H1 (cell line): Measurements from ENCODE around the gene TAC4. TPM values are rescaled to one million over a fixed set of nuclear protein-coding genes. Genes with fewer than 3 reads are reported as not detected.

Source experiments
- CTCF ChIA-PET: fragments of 300-600 bp; sonication (Branson Sonifier 250); formaldehyde crosslinking; loops from one replicate; lab custom pipeline; 2021; ENCODE audit not compliant: partially characterized antibody; lab: Charles Lee
- POLR2A ChIA-PET: fragments of 300-600 bp; sonication (Branson Sonifier 250); formaldehyde crosslinking; loops from one replicate; lab custom pipeline; 2021; ENCODE audit warnings: inconsistent platforms; ENCODE audit not compliant: partially characterized antibody; lab: Charles Lee
- DNase-seq, 2 experiments: peaks; one replicate each; pipeline versions ENCODE4 v3.0.0 to v3.0.0-alpha.2; 2010 to 2022; ENCODE audit warnings: low spot score in 2 of 2, low read depth in 1 of 2, mixed read lengths in 1 of 2
- FAIRE-seq: peaks from 2 replicates; lab custom pipeline; 2011; peaks lifted over from hg19 to GRCh38; lab: Jason Lieb, UNC
- H2AFZ ChIP-seq: 2 replicates; pipeline ENCODE4 v1.8.1; 2012; ENCODE audit warnings: low read length, inconsistent platforms
- H2AK5ac ChIP-seq: 2 replicates; pipeline ENCODE4 v1.6.1; 2013; ENCODE audit warnings: low read depth, low read length
- H2BK120ac ChIP-seq: replicated peaks from 2 replicates; pipeline ENCODE3; 2013; ENCODE audit warnings: low read depth, low read length, inconsistent platforms
- H2BK12ac ChIP-seq: 2 replicates; pipeline ENCODE4 v1.6.1; 2013; ENCODE audit warnings: low read depth, low read length
- H2BK15ac ChIP-seq: 2 replicates; pipeline ENCODE4 v1.6.1; 2013; ENCODE audit warnings: low read length
- H2BK20ac ChIP-seq: 2 replicates; pipeline ENCODE4 v1.6.1; 2013; ENCODE audit warnings: low read length
- H2BK5ac ChIP-seq: 2 replicates; pipeline ENCODE4 v1.6.1; 2013; ENCODE audit warnings: low read depth, low read length
- H3K14ac ChIP-seq: 2 replicates; pipeline ENCODE4 v1.6.1; 2013; ENCODE audit warnings: inconsistent platforms; ENCODE audit not compliant: insufficient read length
- H3K18ac ChIP-seq: 2 replicates; pipeline ENCODE4 v1.6.1; 2013; ENCODE audit warnings: low read length; ENCODE audit errors: extremely low read depth
- H3K23ac ChIP-seq: 2 replicates; pipeline ENCODE4 v1.6.1; 2013; ENCODE audit warnings: inconsistent platforms; ENCODE audit not compliant: insufficient read length
- H3K23me2 ChIP-seq: 2 replicates; pipeline ENCODE4 v1.6.1; 2013; ENCODE audit warnings: low read depth, low read length
- H3K27ac ChIP-seq: 2 replicates; pipeline ENCODE4 v1.6.1; 2011; ENCODE audit warnings: low read depth, low read length, inconsistent platforms
- H3K27me3 ChIP-seq, 4 experiments: replicated peaks in 1 of 4; 1 replicate in 1 of 4; 2 replicates in 3 of 4; pipeline versions ENCODE4 v1.6.1 to v1.8.1; 2011 to 2013; ENCODE audit warnings: low read length in 3 of 4, mild to moderate bottlenecking in 3 of 4, inconsistent platforms in 2 of 4, mixed read lengths in 2 of 4, moderate library complexity in 1 of 4; ENCODE audit not compliant: control insufficient read depth in 3 of 4, insufficient read depth in 3 of 4; ENCODE audit errors: extremely low read depth in 1 of 4
- H3K36me3 ChIP-seq, 4 experiments: 2 replicates each; pipeline versions ENCODE4 v1.6.1 to v1.8.1; 2011 to 2013; ENCODE audit warnings: mild to moderate bottlenecking in 4 of 4, low read length in 3 of 4, moderate library complexity in 2 of 4, control low read depth in 1 of 4, inconsistent platforms in 1 of 4; ENCODE audit not compliant: insufficient read depth in 4 of 4, control insufficient read depth in 2 of 4
- H3K4ac ChIP-seq: replicated peaks from 2 replicates; pipeline ENCODE3; 2013; ENCODE audit warnings: low read length, low read depth, mixed read lengths, inconsistent platforms; ENCODE audit not compliant: insufficient read length
- H3K4me1 ChIP-seq, 4 experiments: replicated peaks in 1 of 4; 1 replicate in 1 of 4; 2 replicates in 3 of 4; pipeline versions ENCODE4 v1.6.1 to v1.8.1; 2011 to 2013; ENCODE audit warnings: low read length in 3 of 4, inconsistent platforms in 2 of 4, mixed read lengths in 1 of 4; ENCODE audit not compliant: insufficient read depth in 4 of 4, control insufficient read depth in 3 of 4
- H3K4me2 ChIP-seq, 2 experiments: 2 replicates each; pipeline versions ENCODE4 v1.6.1 to v1.8.1; 2011 to 2013; ENCODE audit warnings: low read depth in 2 of 2, low read length in 2 of 2, control low read depth in 1 of 2, inconsistent platforms in 1 of 2, mild to moderate bottlenecking in 1 of 2; ENCODE audit not compliant: insufficient read depth in 1 of 2
- H3K4me3 ChIP-seq, 4 experiments: fragments of 200-600, 300-600 bp in 1 of 4; sonication (generic), shearing (Covaris generic), sonication (Bioruptor Twin) in 1 of 4; 2 replicates each; pipeline versions ENCODE4 v1.5.1 to v1.8.1; 2011 to 2016; ENCODE audit warnings: low read length in 4 of 4, low read depth in 3 of 4, control low read depth in 2 of 4, inconsistent platforms in 2 of 4, mild to moderate bottlenecking in 2 of 4, mixed read lengths in 1 of 4, moderate library complexity in 1 of 4; ENCODE audit not compliant: insufficient read depth in 2 of 4; ENCODE audit errors: extremely low read depth in 1 of 4
- H3K56ac ChIP-seq: replicated peaks from 2 replicates; pipeline ENCODE3; 2013; ENCODE audit warnings: low read depth, mild to moderate bottlenecking, mixed read lengths, low read length, inconsistent platforms; ENCODE audit not compliant: insufficient read length
- H3K79me1 ChIP-seq: 2 replicates; pipeline ENCODE4 v1.6.1; 2013; ENCODE audit warnings: low read depth, low read length, control low read depth
- H3K79me2 ChIP-seq, 2 experiments: 2 replicates each; pipeline versions ENCODE4 v1.6.1 to v1.8.1; 2012 to 2013; ENCODE audit warnings: low read length in 2 of 2, mild to moderate bottlenecking in 2 of 2, inconsistent platforms in 1 of 2; ENCODE audit not compliant: insufficient read depth in 2 of 2, control insufficient read depth in 1 of 2
- H3K9ac ChIP-seq, 4 experiments: replicated peaks in 1 of 4; 1 replicate in 1 of 4; 2 replicates in 3 of 4; pipeline versions ENCODE4 v1.6.1 to v1.8.1; 2011 to 2013; ENCODE audit warnings: low read depth in 3 of 4, low read length in 3 of 4, control low read depth in 2 of 4, mild to moderate bottlenecking in 2 of 4, moderate library complexity in 2 of 4, inconsistent platforms in 1 of 4; ENCODE audit errors: extremely low read depth in 1 of 4
- H3K9me3 ChIP-seq, 2 experiments: 2 replicates each; pipeline versions ENCODE4 v1.6.1 to v1.8.1; 2012 to 2013; ENCODE audit warnings: mild to moderate bottlenecking in 2 of 2, moderate library complexity in 2 of 2, control low read depth in 1 of 2, inconsistent platforms in 1 of 2, low read depth in 1 of 2, low read length in 1 of 2, mixed read lengths in 1 of 2; ENCODE audit not compliant: insufficient read depth in 2 of 2
- H4K20me1 ChIP-seq, 2 experiments: replicated peaks in 1 of 2; 2 replicates each; pipeline versions ENCODE3 to v1.8.1; 2011 to 2013; ENCODE audit warnings: inconsistent platforms in 2 of 2, low read length in 2 of 2, mild to moderate bottlenecking in 1 of 2; ENCODE audit not compliant: insufficient read depth in 2 of 2, control insufficient read depth in 1 of 2
- H4K5ac ChIP-seq: 2 replicates; pipeline ENCODE4 v1.6.1; 2013; ENCODE audit warnings: low read length, low read depth, mixed read lengths, inconsistent platforms; ENCODE audit not compliant: insufficient read length
- H4K8ac ChIP-seq: 2 replicates; pipeline ENCODE4 v1.8.0; 2013; ENCODE audit warnings: mild to moderate bottlenecking, moderate library complexity, low read length, inconsistent platforms; ENCODE audit not compliant: insufficient read depth; ENCODE audit errors: extremely low read depth
- H4K91ac ChIP-seq: replicated peaks from 2 replicates; pipeline ENCODE3; 2013; ENCODE audit warnings: low read length, mixed read lengths, inconsistent platforms; ENCODE audit not compliant: insufficient read length
- CBX8 ChIP-seq: fragments of 300-800, 300-1000 bp; sonication (generic); IDR thresholded peaks from 2 replicates; pipeline ENCODE4 v1.7.1; 2016; ENCODE audit warnings: low read depth, low read length, borderline replicate concordance
- CHD1 ChIP-seq: IDR thresholded peaks from 2 replicates; pipeline ENCODE4 v1.6.1; 2012; ENCODE audit warnings: low read depth, low read length, improper control_type of control experiment
- FOSL1 ChIP-seq: IDR thresholded peaks from 2 replicates; pipeline ENCODE4 v1.6.1; 2011; ENCODE audit warnings: mild to moderate bottlenecking, low read depth, low read length, moderate library complexity; ENCODE audit not compliant: insufficient read depth
- HDAC2 ChIP-seq, 2 experiments: fragments of 300-600 bp in 1 of 2; sonication (generic) in 1 of 2; IDR thresholded peaks; 2 replicates each; pipeline ENCODE4 v1.6.1; 2011 to 2012; ENCODE audit warnings: low read depth in 2 of 2, low read length in 2 of 2, mild to moderate bottlenecking in 2 of 2, moderate library complexity in 2 of 2, borderline replicate concordance in 1 of 2, inconsistent platforms in 1 of 2
- JUND ChIP-seq: IDR thresholded peaks from 2 replicates; pipeline ENCODE4 v1.6.1; 2011; ENCODE audit warnings: mild to moderate bottlenecking, improper control_type of control experiment, low read length
- KDM5A ChIP-seq: fragments of 200-600 bp; IDR thresholded peaks from 2 replicates; pipeline ENCODE4 v1.7.1; 2012; ENCODE audit warnings: mild to moderate bottlenecking, low read length, inconsistent platforms, mixed read lengths
- NRF1 ChIP-seq: IDR thresholded peaks from 2 replicates; pipeline ENCODE4 v1.6.1; 2011; ENCODE audit warnings: mild to moderate bottlenecking, low read depth, low read length, improper control_type of control experiment
- POU5F1 ChIP-seq: IDR thresholded peaks from 2 replicates; pipeline ENCODE4 v1.6.1; 2011; ENCODE audit warnings: low read depth, mild to moderate bottlenecking, low read length, moderate library complexity
- RAD21 ChIP-seq, 2 experiments: IDR thresholded peaks in 1 of 2; conservative IDR thresholded peaks in 1 of 2; 2 replicates each; pipeline ENCODE4 v1.6.1; 2011; ENCODE audit warnings: low read depth in 2 of 2, low read length in 2 of 2, improper control_type of control experiment in 1 of 2, inconsistent platforms in 1 of 2, mild to moderate bottlenecking in 1 of 2, moderate library complexity in 1 of 2
- RFX5 ChIP-seq: IDR thresholded peaks from 2 replicates; pipeline ENCODE4 v1.6.1; 2011; ENCODE audit warnings: low read depth, low read length, improper control_type of control experiment, borderline replicate concordance
- RXRA ChIP-seq: IDR thresholded peaks from 2 replicates; pipeline ENCODE4 v1.6.1; 2011; ENCODE audit warnings: low read depth, mild to moderate bottlenecking, low read length, moderate library complexity; ENCODE audit not compliant: insufficient read depth
- SIRT6 ChIP-seq: IDR thresholded peaks from one replicate; pipeline ENCODE4 v1.7.1; 2012; ENCODE audit warnings: low read length, inconsistent platforms
- SP4 ChIP-seq: IDR thresholded peaks from 2 replicates; pipeline ENCODE4 v1.6.1; 2012; ENCODE audit warnings: low read length, inconsistent platforms
- TCF12 ChIP-seq: IDR thresholded peaks from 2 replicates; pipeline ENCODE4 v1.6.1; 2011; ENCODE audit warnings: low read depth, mild to moderate bottlenecking, low read length
- whole genome bisulfite sequencing, 2 experiments: shearing (Covaris generic) in 1 of 2; methylation state at CpG; one replicate each; pipeline versions ENCODE4 v1.1.6 to v1.1.7; 2013 to 2015; ENCODE audit warnings: low lambda C conversion rate in 2 of 2, mixed read lengths in 2 of 2, inconsistent platforms in 1 of 2, low coverage in 1 of 2, missing lambda C conversion rate in 1 of 2; ENCODE audit not compliant: insufficient replicate concordance in 2 of 2, insufficient coverage in 1 of 2, insufficient read length in 1 of 2; ENCODE audit errors: extremely low coverage in 1 of 2, missing lambda C conversion rate in 1 of 2; 5-methylcytosine and 5-hydroxymethylcytosine counted together
- polyA plus RNA-seq, 7 experiments: library from polyadenylated mRNA; depleted of rRNA in 3 of 7; stranded (reverse) in 5 of 7; unstranded in 2 of 7; fragments of >200 nt in 5 of 7; fragments of 200-250 nt in 2 of 7; gene quantifications; 1 replicate in 5 of 7; 2 replicates in 1 of 7; 4 replicates in 1 of 7; pipeline versions ENCODE4 v1.2.1 to v1.2.3, GENCODE V29; 2011 to 2013; ENCODE audit warnings: missing spikeins in 2 of 7, mixed read lengths in 2 of 7
- total RNA-seq: library from RNA; stranded (reverse); fragmentation: NEBNext Ultra II Directional; extraction: Animal tissue kit (Norgen Biotek cat#: 25700); gene quantifications from 2 replicates; pipeline ENCODE4 v1.2.1, GENCODE V29; 2021

Gene TAC4
- total and polyA plus RNA-seq, 2 of the 8 experiments (the other 6 are each of a cell fraction or from before 2014, with no cell fraction given): 0.15 TPM; not detected in 1

- H3K79me2 ChIP-seq: no peaks in the 10 kb centered on the region
- H4K20me1 ChIP-seq: peaks cover 4 to 12% of the 10 kb centered on the region in 2 experiments
- FAIRE-seq: no peak
- 83% methylated on average over 1 of the region's 3 CpGs; no CpG with 5 or more reads in 1 of the 2 experiments for whole genome bisulfite sequencing, 2 experiments
- no peak overlapping the region for H2AFZ ChIP-seq
- H3K23me2 ChIP-seq: no peaks in the 10 kb centered on the region; the same call in 1 of the 2 replicates
- ChIA-PET CTCF (interaction anchor here (1.0 to 26.5 kb wide), 4 partner anchors 15 to 274 kb away, joined by 3 to 547 read pairs (median 8); partner anchors contain the start of gene DLX3), POLR2A (interaction anchor here (0.5 to 2.1 kb wide), 5 partner anchors 16 to 294 kb away, joined by 3 to 4 read pairs (median 3); partner anchors contain the start of gene FAM117A)
- H3K23ac ChIP-seq: no peak overlapping the region
- no peak for DNase-seq
- H3K56ac ChIP-seq: no peak overlapping the region
- H2BK20ac ChIP-seq: no peak overlapping the region
- H2BK15ac ChIP-seq: no peak overlapping the region
- peaks cover 0 to 2% (median under 1%) of the 10 kb centered on the region in 4 experiments; a peak in 3 of 7 replicates for H3K4me1 ChIP-seq
- H3K4me3 ChIP-seq: no peak overlapping the region
- H3K9ac ChIP-seq: peak overlapping the region in 1 of 4 experiments; percentile 10; a peak in 1 of 7 replicates
- no peak overlapping the region for H3K14ac ChIP-seq
- no peak overlapping the region for H3K4me2 ChIP-seq
- no peak overlapping the region for H3K18ac ChIP-seq
- H2BK5ac ChIP-seq: no peak overlapping the region
- H3K9me3 ChIP-seq: no peaks in the 10 kb centered on the region
- H4K8ac ChIP-seq: no peak overlapping the region
- H2AK5ac ChIP-seq: no peak overlapping the region
- peaks cover 0 to 5% (median 2%) of the 10 kb centered on the region in 4 experiments; a peak in 6 of 7 replicates for H3K27me3 ChIP-seq
- H4K91ac ChIP-seq: no peak overlapping the region
- no peaks in the 10 kb centered on the region; a peak in 1 of 8 replicates for H3K36me3 ChIP-seq
- H4K5ac ChIP-seq: no peak overlapping the region
- H3K4ac ChIP-seq: no peak overlapping the region
- no peak overlapping the region for H3K27ac ChIP-seq
- H2BK120ac ChIP-seq: no peak overlapping the region
- H2BK12ac ChIP-seq: no peak overlapping the region
- no peaks in the 10 kb centered on the region for H3K79me1 ChIP-seq
- TF ChIP-seq FOSL1: no peak
- TF ChIP-seq SP4: no peak
- no peak for TF ChIP-seq HDAC2 (IDR thresholded peaks at IDR 0.05; ENCODE audit: borderline replicate concordance in 1 of 2, low read depth in 2 of 2, low read length in 2 of 2)
- TF ChIP-seq KDM5A: no peak
- no peak for TF ChIP-seq JUND
- TF ChIP-seq RFX5: no peak
- no peak for TF ChIP-seq RAD21 (IDR thresholded peaks at IDR 0.05 in 1 of 2, conservative IDR thresholded peaks at IDR 0.05 in 1 of 2; ENCODE audit: low read depth in 2 of 2, low read length in 2 of 2)
- TF ChIP-seq POU5F1: no peak
- no peak for TF ChIP-seq SIRT6
- TF ChIP-seq CHD1: no peak
- no peak for TF ChIP-seq TCF12
- TF ChIP-seq NRF1: no peak
- no peak for TF ChIP-seq RXRA
- no peak for TF ChIP-seq CBX8
These were observed 2.5 kb downstream of the TAC4 start for GRCh38 chr17:49845321-49845720.
